Stimulated activated naive CD8-positive, alpha-beta T cell treated with anti-CD3 and anti-CD28 coated beads, Interleukin-15, Interleukin-2, amounts not matched to agents 100 U/mL and 50 U/mL, for 24 hours (primary cell): ENCODE data around the gene ZNF33B.
"Not testable (repeated sequence)": the region's sequence is repeated elsewhere in the genome, so short reads cannot be mapped to it uniquely, and the experiment has no call there.

Experiments
- ATAC-seq: fragments of 150-1000 bp; cut with Tn5 transposase; one replicate; pipeline ENCODE4 v1.10.0; 2021
- DNase-seq: peaks from one replicate; pipeline ENCODE4 v3.0.0; 2021

ZNF33B gene

GRCh38 chr10:42638055-42638820 is at the start of gene ZNF33B:
Gene ZNF33B (minus strand): TSS chr10:42638570. CDS start chr10:42636928, 1,642 bp downstream.
- peak; percentile 98 for ATAC-seq
- DNase-seq: peak; percentile 93

GRCh38 chr10:42684517-42684916 is 46.1 kb upstream of the ZNF33B start:
- DNase-seq (no peak), ATAC-seq (no peak)

- DNase-seq (no peak), ATAC-seq (no peak)
These were observed 41.9 kb upstream of the ZNF33B start for GRCh38 chr10:42680267-42680666.

- ATAC-seq, DNase-seq: not testable (repeated sequence)
These were observed 27.0 kb upstream of the ZNF33B start for GRCh38 chr10:42665181-42665979.

DNA sequence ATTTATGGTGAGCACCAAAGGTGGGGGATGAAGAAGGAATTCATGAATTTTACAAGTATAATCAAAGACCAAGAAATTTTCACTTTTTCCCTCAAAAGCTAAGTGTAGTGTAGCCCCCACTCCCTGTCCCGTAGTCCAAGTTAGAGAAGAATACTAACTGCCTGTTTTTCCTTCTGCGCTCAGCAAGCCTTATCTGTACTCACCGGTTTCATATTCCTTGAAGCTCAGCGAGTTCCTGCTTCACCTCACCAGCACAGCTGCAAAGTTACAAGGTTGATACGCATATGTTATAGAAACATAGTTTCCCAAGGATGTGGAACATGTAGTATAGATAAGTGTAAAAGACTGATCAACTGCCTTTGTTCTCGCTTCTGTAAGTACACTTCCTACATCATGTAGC is 16.0 kb upstream of the ZNF33B start:
- ATAC-seq: no peak
- DNase-seq: no peak

- DNase-seq (no peak), ATAC-seq (no peak)
These were observed 14.5 kb upstream of the ZNF33B start for GRCh38 chr10:42652858-42653257.

DNA sequence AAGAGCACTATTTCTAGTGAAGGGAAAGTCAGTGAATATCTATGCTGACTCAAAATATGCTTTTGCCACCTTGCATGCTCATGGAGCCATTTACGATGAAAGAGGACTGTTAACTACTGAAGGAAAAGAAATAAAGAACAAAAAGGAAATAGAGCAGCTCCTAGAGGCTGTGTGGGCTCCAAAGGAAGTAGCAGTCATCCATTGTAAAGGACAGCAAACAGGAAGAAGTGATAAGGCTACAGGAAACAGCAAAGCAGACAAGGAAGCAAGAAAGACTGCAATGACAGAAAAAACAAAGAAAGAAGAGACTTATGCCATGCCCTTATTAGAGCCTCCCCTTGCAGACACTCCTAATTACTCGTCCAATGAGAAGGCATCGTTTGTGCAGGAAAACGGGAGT is 12.0 kb upstream of the ZNF33B start:
- DNase-seq: no peak
- no peak for ATAC-seq

DNA sequence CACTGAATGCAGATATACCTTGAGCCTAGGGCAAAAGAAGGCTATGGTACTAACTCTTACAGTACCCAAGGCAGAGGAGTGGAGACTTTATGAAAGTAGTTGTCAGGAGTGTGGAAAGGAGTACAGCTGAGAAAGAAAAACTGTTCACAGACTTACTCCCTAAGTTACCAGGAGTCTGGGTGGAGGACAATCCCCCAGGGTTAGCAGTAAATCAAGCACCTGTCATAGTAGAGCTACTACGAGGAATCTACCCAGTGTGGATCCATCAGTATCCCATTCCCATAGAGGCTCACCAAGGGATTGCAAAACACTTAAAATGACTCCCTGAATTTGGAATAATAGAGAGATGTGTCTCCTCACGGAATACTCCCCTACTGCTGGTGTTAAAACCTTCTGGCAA is 10.1 kb upstream of the ZNF33B start:
- no peak for ATAC-seq

DNA sequence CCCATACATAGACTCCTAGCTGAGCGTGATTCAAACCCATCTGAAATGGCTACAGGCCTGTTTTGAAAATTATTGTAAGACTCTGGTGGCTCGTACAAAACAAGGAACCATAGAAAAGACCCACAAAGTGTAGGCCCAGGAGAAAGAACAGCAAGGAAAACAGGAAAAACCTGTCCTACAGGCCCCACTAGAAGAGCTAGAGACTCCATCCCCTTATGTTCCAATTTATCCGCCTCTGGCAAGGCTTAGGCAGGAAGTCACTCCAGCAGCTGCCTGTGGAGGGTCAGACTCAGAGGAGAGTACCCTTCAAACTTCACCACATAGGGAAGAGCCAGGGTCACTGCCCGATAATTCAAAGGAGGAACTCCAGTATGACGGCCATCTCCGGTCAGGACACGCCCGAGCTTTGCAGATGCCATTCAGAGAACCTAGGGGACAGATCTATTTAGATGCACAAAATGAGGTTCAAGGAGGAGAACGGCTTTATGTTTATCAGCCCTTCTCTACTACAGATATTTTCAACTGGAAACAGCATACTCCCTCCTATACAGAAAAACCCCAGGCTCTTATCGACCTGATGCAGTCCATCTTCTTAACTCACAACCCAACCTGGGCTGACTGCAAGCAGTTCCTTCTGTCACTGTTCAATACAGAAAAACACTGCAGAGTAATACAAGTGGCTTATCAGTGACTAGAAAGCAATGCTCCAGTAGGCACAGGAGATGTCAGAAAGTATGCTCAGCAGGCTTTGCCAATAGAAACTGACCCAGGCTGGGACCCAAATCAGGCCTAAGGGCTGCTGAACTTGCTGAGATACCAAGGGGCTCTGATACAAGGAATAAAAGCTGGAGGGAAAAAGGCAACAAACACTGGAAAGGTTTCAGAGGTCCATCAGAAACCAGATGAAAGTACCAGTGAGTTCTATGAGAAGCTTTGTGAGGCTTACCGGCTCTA is 8.6 kb upstream of the ZNF33B start:
- ATAC-seq: no peak
- no peak for DNase-seq

More for the DNA sequence above, 10.1 kb upstream of the ZNF33B start:
- DNase-seq: no peak

DNA sequence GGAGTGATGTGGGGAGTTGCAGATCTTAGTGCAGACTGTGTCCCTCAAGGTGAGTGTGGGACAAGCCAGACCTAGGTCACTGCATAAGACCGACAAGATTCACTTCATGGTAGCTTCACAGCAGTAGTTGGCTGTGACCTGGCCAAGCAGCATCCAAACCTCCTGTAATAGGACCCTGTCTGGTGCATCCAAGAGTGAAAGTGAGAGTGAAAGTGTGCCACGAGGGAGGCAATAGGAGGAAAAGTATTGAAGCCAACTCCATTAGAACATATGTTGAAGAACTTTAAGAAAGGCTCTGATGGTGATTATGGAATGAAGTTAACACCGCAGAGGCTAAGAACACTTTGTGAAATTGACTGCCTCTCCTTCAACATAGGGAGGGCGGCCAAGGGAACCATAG is 7.8 kb upstream of the ZNF33B start:
- no peak for ATAC-seq
- DNase-seq: no peak

- ATAC-seq (no peak), DNase-seq (no peak)
These were observed 7.1 kb upstream of the ZNF33B start for GRCh38 chr10:42645516-42645915.

- ATAC-seq: no peak
- DNase-seq: no peak
These were observed 6.7 kb upstream of the ZNF33B start for GRCh38 chr10:42645103-42645502.

- DNase-seq: no peak
- no peak for ATAC-seq
These were observed 2.4 kb upstream of the ZNF33B start for GRCh38 chr10:42640610-42641229.

DNA sequence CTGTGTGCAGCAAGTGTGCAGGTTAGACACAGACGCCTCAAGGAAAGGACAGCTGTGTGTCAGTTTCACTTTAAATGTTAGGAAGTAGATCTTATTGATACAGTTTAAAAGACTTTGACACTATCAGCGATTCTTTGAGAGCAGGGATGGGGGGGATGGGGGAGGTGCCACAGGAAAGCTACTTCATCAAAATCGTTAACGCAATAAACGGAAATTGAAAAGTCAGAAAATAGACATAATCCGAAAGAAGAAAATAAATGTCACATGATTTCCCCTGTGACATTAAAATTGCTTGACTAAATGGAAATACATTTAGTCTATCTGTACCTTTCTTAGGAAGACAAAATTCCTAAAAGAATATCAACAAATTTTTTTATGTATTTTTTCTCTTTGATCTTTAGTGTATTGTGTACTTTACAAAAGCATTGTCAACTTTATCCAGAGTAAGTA is 476 bp upstream of the ZNF33B start:
- DNase-seq: no peak

GRCh38 chr10:42637648-42638054 is 719 bp downstream of the ZNF33B start:
- no peak for ATAC-seq
- peak; percentile 5 for DNase-seq

More for the DNA sequence above, 476 bp upstream of the ZNF33B start:
- ATAC-seq: no peak

DNA sequence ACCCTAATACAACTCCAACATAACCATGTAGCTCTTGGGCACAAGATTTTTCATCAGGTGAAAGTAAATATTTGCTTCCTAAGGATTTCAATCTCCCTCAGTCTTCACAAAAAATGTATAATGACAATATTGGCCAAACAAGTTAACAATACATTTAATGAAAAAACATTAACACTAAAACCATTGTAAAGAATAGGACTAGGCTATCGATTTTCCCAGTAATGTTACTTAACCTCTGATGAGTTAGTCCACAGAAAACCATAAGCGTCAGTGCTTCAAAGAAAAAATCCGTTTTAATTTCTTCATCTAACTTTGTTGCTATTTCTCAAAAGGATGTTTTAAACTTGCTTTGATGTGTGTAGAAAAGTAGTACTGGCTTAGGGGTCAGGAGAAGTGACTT is 1.2 kb downstream of the ZNF33B start:
- DNase-seq (no peak), ATAC-seq (no peak)

DNA sequence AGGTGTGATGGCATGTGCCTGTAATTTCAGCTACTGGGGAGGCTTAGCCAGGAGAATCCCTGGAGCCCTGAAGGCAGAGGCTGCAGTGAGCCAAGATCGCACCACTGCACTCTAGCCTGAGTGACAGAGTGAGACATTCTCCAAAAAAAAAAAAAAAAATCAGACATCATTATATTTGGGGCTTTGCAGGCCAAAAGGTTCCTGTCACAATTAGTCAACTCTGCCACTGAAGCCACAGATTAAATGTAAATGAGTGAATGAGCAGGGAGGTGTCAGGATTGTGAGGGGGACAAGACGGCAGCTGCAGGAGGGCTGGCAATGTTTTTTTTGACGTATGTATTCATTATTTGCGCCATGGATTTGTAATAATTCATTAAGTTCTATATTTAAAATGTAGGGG is 3.3 kb downstream of the ZNF33B start:
- ATAC-seq (no peak), DNase-seq (no peak)

GRCh38 chr10:42632564-42632963 is 5.8 kb downstream of the ZNF33B start:
- ATAC-seq (no peak), DNase-seq (no peak)

- DNase-seq (no peak), ATAC-seq (no peak)
These were observed 7.7 kb downstream of the ZNF33B start for GRCh38 chr10:42630537-42631134.

- DNase-seq: no peak
- ATAC-seq: no peak
These were observed 14.4 kb downstream of the ZNF33B start for GRCh38 chr10:42623929-42624328.

GRCh38 chr10:42618424-42618823 is 19.9 kb downstream of the ZNF33B start:
- DNase-seq (no peak), ATAC-seq (no peak)
